WERI-Rb-1 (cell line): ENCODE data around the gene IBTK.
A peak's percentile ranks its signal among the peaks of the same experiment; 100 is the strongest.
"Not testable (repeated sequence)": the region's sequence is repeated elsewhere in the genome, so short reads cannot be mapped to it uniquely, and the experiment has no call there.

Source experiments
- DNase-seq: peaks from one replicate; pipeline ENCODE4 v3.0.0-alpha.2; 2020
- H3K27ac ChIP-seq: fragments of 250-450 bp; sonication (Bioruptor Pico); 2 replicates; pipeline ENCODE4 v1.5.1; 2020; ENCODE audit warnings: mild to moderate bottlenecking, moderate library complexity
- H3K27me3 ChIP-seq: fragments of 250-450 bp; sonication (Bioruptor Pico); 2 replicates; pipeline ENCODE4 v1.5.1; 2021; ENCODE audit warnings: mild to moderate bottlenecking, low read depth, moderate library complexity; ENCODE audit not compliant: insufficient read depth, severe bottlenecking
- H3K36me3 ChIP-seq: fragments of 250-450 bp; sonication (Bioruptor Pico); 2 replicates; pipeline ENCODE4 v1.5.1; 2020; ENCODE audit warnings: mild to moderate bottlenecking, moderate library complexity
- H3K4me3 ChIP-seq: 2 replicates; pipeline ENCODE4 v1.5.1; 2011; ENCODE audit warnings: low read depth, mild to moderate bottlenecking, control low read depth, low read length
- H3K9me3 ChIP-seq: fragments of 250-450 bp; sonication (Bioruptor Pico); 2 replicates; pipeline ENCODE4 v1.5.1; 2021; ENCODE audit warnings: mild to moderate bottlenecking, moderate library complexity; ENCODE audit not compliant: severe bottlenecking
- CTCF ChIP-seq: IDR thresholded peaks from 2 replicates; pipeline ENCODE4 v1.5.1; 2011; ENCODE audit warnings: low read depth, mild to moderate bottlenecking, control low read depth, inconsistent platforms, low read length

Gene IBTK, protein sequence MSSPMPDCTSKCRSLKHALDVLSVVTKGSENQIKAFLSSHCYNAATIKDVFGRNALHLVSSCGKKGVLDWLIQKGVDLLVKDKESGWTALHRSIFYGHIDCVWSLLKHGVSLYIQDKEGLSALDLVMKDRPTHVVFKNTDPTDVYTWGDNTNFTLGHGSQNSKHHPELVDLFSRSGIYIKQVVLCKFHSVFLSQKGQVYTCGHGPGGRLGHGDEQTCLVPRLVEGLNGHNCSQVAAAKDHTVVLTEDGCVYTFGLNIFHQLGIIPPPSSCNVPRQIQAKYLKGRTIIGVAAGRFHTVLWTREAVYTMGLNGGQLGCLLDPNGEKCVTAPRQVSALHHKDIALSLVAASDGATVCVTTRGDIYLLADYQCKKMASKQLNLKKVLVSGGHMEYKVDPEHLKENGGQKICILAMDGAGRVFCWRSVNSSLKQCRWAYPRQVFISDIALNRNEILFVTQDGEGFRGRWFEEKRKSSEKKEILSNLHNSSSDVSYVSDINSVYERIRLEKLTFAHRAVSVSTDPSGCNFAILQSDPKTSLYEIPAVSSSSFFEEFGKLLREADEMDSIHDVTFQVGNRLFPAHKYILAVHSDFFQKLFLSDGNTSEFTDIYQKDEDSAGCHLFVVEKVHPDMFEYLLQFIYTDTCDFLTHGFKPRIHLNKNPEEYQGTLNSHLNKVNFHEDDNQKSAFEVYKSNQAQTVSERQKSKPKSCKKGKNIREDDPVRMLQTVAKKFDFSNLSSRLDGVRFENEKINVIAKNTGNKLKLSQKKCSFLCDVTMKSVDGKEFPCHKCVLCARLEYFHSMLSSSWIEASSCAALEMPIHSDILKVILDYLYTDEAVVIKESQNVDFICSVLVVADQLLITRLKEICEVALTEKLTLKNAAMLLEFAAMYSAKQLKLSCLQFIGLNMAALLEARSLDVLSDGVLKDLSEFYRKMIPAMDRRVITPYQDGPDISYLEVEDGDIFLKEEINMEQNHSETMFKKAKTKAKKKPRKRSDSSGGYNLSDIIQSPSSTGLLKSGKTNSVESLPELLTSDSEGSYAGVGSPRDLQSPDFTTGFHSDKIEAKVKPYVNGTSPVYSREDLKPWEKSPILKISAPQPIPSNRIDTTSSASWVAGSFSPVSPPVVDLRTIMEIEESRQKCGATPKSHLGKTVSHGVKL (N-terminal part only)

DNA sequence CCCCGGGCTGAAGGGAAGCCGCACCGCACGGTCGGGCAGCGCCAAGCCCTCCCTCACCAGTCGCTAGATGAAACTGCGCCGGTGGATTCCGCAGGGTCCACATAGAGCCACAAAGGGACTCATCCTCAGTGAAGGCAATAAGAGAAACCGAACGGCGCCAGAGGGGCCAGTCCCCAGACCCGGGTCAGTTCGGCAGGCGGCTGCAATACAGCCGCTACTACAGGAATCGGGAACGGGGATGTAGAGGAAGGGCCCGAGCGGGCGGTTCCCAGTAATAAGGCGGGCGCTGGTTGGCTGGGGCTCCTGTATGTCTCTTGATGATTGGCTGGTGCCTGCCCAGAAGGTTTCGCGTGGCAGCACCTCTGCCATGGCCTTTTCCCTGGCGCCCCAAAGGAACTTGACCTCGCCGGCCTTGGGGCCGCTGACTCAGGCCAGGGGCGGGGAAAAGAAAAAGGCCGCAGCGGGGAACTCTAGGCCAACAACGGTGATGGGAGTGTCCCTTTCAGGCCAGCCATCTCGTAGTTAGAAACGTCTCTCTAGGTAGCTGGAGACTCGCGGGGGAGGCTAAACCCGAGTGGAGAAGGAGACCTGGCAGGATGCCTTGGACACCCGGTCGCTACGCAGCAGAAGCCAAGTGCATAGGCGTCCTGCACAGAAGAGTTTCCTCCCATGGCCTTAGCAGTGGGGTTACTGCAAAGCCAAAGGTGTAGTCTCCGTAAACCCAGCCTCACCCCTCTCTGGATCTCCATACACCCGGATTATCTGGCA lies at the start of gene IBTK:
TSS of gene IBTK (minus strand) at position 240 of the 768 bp plus-strand sequence. CDS start 7,258 bp downstream, outside the sequence.
- Histone ChIP-seq H3K4me3 (peak within 1 kb of the TSS; percentile 90), H3K9me3 (no peaks in the 10 kb centered on the region), H3K36me3 (no peaks in the 10 kb centered on the region; the same call in 1 of the 2 replicates), H3K27me3 (no peaks in the 10 kb centered on the region), H3K27ac (peak within 1 kb of the TSS; percentile 89)
- TF ChIP-seq CTCF = no peak
- peak; percentile 93 for DNase-seq

GRCh38 chr6:82283771-82284410 lies 36.3 kb upstream of the IBTK start:
- DNase-seq = peak; percentile 79
- no peaks in the 10 kb centered on the region for H3K36me3 ChIP-seq
- no peak overlapping the region for H3K27ac ChIP-seq
- H3K4me3 ChIP-seq = 0 out of 2 replicates have a peak overlapping the region, but pooled peaks have one; percentile 1
- no peak for TF ChIP-seq CTCF
- no peaks in the 10 kb centered on the region for H3K27me3 ChIP-seq
- H3K9me3 ChIP-seq = no peaks in the 10 kb centered on the region

DNA sequence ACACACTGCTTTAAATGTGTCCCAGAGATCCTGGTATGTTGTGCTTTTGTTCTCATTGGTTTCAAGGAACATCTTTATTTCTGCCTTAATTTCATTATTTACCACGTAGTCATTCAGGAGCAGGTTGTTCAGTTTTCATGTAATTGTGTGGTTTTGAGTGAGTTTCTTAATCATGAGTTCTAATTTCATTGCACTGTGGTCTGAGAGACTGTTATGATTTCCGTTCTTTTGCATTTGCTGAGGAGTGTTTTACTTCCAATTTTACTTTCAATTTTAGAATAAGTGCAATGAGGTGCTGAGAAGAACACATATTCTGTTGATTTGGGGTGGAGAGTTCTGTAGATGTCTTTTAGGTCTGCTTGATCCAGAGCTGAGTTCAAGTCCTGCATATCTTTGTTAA lies 34.0 kb upstream of the IBTK start:
- H3K27ac ChIP-seq, DNase-seq, H3K4me3 ChIP-seq, H3K27me3 ChIP-seq, H3K36me3 ChIP-seq, H3K9me3 ChIP-seq: not testable (repeated sequence)

DNA sequence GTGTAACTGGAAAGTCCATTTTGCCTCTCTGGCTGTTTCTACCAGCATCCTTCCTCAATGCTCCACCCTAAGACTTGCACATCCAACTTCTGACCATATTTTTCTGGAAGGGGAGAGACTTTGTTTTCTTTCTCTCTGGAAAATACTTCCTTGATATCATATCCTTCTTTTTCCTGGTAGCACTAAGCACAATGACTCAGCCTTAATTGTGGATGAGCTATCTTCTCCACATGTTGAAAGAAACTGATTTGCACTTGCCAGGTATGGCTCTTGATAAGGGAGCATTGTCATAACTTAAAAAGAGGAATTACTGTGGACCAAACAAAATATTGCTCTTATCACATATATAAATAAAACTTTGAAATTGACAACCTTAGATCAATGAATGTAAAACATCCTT lies 30.1 kb upstream of the IBTK start:
- no peak for DNase-seq
- no peaks in the 10 kb centered on the region for H3K27me3 ChIP-seq
- no peak overlapping the region for H3K4me3 ChIP-seq

DNA sequence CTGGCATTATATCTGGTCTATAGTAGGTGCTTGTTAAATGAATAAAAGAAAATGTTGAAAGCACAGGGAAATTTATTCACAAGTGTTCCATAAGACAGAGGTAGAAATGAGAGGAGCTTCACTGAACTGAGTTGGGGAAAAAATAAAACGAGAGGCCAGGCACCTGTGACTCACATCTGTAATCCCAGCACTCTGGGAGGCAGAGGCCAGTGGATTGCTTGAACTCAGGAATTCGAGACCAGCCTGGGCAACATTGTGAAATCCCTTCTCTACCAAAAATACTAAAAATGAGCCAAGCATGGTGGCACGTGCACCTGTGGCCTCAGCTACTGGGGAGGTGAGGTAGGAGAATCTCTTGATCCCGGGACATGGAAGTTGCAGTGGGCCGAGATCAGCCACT lies 28.1 kb upstream of the IBTK start:
- no peak for TF ChIP-seq CTCF
- Histone ChIP-seq H3K4me3 (no peak overlapping the region), H3K36me3 (no peaks in the 10 kb centered on the region), H3K9me3 (no peaks in the 10 kb centered on the region), H3K27ac (no peak overlapping the region), H3K27me3 (no peaks in the 10 kb centered on the region)
- DNase-seq = no peak

More for the DNA sequence above, 30.1 kb upstream of the IBTK start:
- TF ChIP-seq CTCF = no peak
- Histone ChIP-seq H3K9me3 (no peaks in the 10 kb centered on the region), H3K36me3 (no peaks in the 10 kb centered on the region), H3K27ac (no peak overlapping the region)
